ENCODE measurements around the gene SGCA. TPM values are rescaled to one million over a fixed set of nuclear protein-coding genes. Genes with fewer than 3 reads are reported as not detected.

SGCA gene
- total and polyA plus RNA-seq, 8 donors = 3.2 to 18.5 (median 5.6) TPM

- no peak for DNase-seq
- intact Hi-C loops (cut with DNase I) = no loop called here
- ATAC-seq = no peak
- H3K27me3 ChIP-seq = no peaks in the 10 kb centered on the region
- no peak overlapping the region for H3K4me3 ChIP-seq
- H3K9me3 ChIP-seq = no peaks in the 10 kb centered on the region
- peak overlapping the region in 1 of 2 donors; percentile 50 for H3K27ac ChIP-seq
- peaks cover 14 to 55% of the 10 kb centered on the region in 2 donors for H3K4me1 ChIP-seq
- TF ChIP-seq, protein P1, sequence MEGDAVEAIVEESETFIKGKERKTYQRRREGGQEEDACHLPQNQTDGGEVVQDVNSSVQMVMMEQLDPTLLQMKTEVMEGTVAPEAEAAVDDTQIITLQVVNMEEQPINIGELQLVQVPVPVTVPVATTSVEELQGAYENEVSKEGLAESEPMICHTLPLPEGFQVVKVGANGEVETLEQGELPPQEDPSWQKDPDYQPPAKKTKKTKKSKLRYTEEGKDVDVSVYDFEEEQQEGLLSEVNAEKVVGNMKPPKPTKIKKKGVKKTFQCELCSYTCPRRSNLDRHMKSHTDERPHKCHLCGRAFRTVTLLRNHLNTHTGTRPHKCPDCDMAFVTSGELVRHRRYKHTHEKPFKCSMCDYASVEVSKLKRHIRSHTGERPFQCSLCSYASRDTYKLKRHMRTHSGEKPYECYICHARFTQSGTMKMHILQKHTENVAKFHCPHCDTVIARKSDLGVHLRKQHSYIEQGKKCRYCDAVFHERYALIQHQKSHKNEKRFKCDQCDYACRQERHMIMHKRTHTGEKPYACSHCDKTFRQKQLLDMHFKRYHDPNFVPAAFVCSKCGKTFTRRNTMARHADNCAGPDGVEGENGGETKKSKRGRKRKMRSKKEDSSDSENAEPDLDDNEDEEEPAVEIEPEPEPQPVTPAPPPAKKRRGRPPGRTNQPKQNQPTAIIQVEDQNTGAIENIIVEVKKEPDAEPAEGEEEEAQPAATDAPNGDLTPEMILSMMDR (IDR thresholded peaks at IDR 0.05) = no peak
- H3K36me3 ChIP-seq = peaks cover 0 to 100% of the 10 kb centered on the region in 2 donors
Observed at GRCh38 chr17:50139185-50139783, 26.5 kb upstream of the SGCA start.

DNA sequence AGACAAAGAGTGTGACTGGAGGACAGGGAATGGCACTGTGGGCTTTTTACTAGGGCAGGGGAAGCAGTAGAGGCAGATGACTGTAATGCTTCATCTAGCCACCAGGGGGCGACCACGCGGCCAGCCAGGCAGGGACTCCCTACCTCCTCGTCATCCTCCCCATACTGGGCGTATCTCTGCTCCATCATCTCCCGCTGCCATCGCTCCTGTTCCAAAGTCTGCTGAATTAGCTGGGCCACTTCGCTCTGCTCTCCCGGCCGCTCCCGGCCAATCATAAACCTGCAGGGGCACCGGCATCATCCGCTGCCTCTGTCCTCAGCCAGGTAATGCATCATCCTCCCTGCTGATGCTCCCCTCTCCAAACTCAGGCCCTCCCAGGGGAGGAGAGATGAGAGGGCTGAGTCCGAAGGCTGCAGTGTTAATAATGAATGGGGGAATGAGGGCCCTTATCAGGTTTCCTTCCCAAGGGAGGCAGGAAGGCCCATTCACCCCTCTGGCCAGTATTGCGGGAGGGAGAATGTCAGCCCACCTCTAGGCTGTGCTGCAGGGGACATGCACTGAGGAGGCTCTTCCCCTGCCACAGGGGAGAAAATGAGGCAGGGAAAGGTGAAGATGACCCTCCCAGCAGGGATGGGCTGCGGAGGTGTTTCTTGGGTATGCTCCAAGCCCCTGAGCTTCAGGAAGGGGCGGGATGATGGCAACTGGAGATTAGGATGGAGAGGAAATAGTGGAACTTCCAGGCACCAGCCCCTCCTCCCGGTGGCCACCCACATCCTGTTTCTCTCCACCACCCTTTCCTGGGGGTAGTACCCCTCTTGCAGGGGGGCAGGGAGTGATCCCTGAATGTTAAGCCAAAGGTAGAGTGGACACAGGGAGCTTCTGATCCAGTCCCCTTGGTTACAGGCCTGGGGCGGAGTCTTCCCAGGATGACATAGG is 25.6 kb upstream of the SGCA start:
- H3K4me1 ChIP-seq = peaks cover 14 to 63% of the 10 kb centered on the region in 2 donors
- DNase-seq = peak in 3 of 4 donors; percentile 76 to 96 (median 82)
- TF ChIP-seq, protein P1 (IDR thresholded peaks at IDR 0.05) = peak; percentile 97 to 98
- H3K27ac ChIP-seq = peak overlapping the region; percentile 19 to 50
- peak; percentile 92 for ATAC-seq
- no peaks in the 10 kb centered on the region for H3K9me3 ChIP-seq
- H3K27me3 ChIP-seq = no peaks in the 10 kb centered on the region
- peak overlapping the region in 1 of 2 donors; percentile 4 for H3K4me3 ChIP-seq
- peaks cover 0 to 100% of the 10 kb centered on the region in 2 donors for H3K36me3 ChIP-seq
- intact Hi-C loops (cut with DNase I) = no loop called here

GRCh38 chr17:50141026-50141744 is 24.6 kb upstream of the SGCA start:
- H3K27ac ChIP-seq = peak overlapping the region; percentile 19 to 50
- no peak for ATAC-seq
- DNase-seq = peak in 1 of 4 donors; percentile 61
- H3K4me1 ChIP-seq = peaks cover 18 to 73% of the 10 kb centered on the region in 2 donors
- peaks cover 0 to 92% of the 10 kb centered on the region in 2 donors for H3K36me3 ChIP-seq
- TF ChIP-seq, protein P1 (IDR thresholded peaks at IDR 0.05) = no peak
- H3K4me3 ChIP-seq = peak overlapping the region in 1 of 2 donors; percentile 4
- no peaks in the 10 kb centered on the region for H3K9me3 ChIP-seq
- intact Hi-C loops (cut with DNase I) = no loop called here
- H3K27me3 ChIP-seq = no peaks in the 10 kb centered on the region

DNA sequence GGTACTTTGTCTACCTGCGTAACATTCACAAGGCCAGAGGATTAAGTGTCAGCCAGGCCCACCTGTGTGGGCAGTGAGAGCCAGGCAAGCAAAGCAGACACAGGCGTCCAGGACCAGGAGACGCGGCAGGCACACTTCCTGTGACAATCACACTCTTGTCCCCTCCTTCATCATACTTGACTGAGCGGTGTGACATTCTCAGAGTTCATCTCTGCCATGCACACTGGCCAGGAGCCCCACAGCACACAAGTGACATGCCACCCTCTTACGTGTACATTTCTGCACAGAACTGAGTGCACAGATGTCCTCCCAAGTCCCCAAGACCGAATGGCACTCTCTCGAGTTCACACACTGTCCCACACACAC is 24.1 kb upstream of the SGCA start:
- Histone ChIP-seq H3K36me3 (peaks cover 0 to 87% of the 10 kb centered on the region in 2 donors), H3K4me3 (no peak overlapping the region), H3K9me3 (no peaks in the 10 kb centered on the region), H3K27me3 (no peaks in the 10 kb centered on the region), H3K27ac (peak overlapping the region in 1 of 2 donors; percentile 29), H3K4me1 (peaks cover 23 to 79% of the 10 kb centered on the region in 2 donors)
- no peak for ATAC-seq
- no peak for DNase-seq
- intact Hi-C loops (cut with DNase I) = no loop called here
- TF ChIP-seq, protein P1 (IDR thresholded peaks at IDR 0.05) = no peak

All from left lung (tissue), 10 donors.